H9 (cell line): Measurements from ENCODE around the gene FASLG. TPM values are rescaled to one million over a fixed set of nuclear protein-coding genes. Genes with fewer than 3 reads are reported as not detected.

Experiments used
- DNase-seq: peaks from one replicate; pipeline ENCODE4 v3.0.0-alpha.2; 2017
- H2AFZ ChIP-seq: one replicate; pipeline ENCODE4 v1.6.1; 2013; ENCODE audit warnings: mild to moderate bottlenecking, low read length, control low read depth, moderate library complexity
- H2AK5ac ChIP-seq: 2 replicates; pipeline ENCODE4 v1.6.1; 2013; ENCODE audit warnings: low read length, control low read depth, mixed read lengths; ENCODE audit not compliant: insufficient read length
- H2BK120ac ChIP-seq: one replicate; pipeline ENCODE4 v1.6.1; 2013; ENCODE audit warnings: low read depth, mild to moderate bottlenecking, low read length, control low read depth, inconsistent platforms; ENCODE audit not compliant: poor library complexity, severe bottlenecking
- H2BK12ac ChIP-seq: 2 replicates; pipeline ENCODE4 v1.6.1; 2013; ENCODE audit warnings: low read length, control low read depth, mixed read lengths, low read depth; ENCODE audit not compliant: insufficient read length
- H2BK15ac ChIP-seq: 2 replicates; pipeline ENCODE4 v1.6.1; 2013; ENCODE audit warnings: low read depth, low read length, control low read depth
- H2BK20ac ChIP-seq: one replicate; pipeline ENCODE4 v1.6.1; 2013; ENCODE audit warnings: low read depth, mild to moderate bottlenecking, low read length, control low read depth, inconsistent platforms; ENCODE audit not compliant: poor library complexity, severe bottlenecking
- H2BK5ac ChIP-seq: 2 replicates; pipeline ENCODE4 v1.6.1; 2013; ENCODE audit warnings: low read length, control low read depth, mixed read lengths; ENCODE audit not compliant: insufficient read length
- H3K14ac ChIP-seq: 2 replicates; pipeline ENCODE4 v1.6.1; 2013; ENCODE audit warnings: low read length, control low read depth; ENCODE audit not compliant: insufficient read depth
- H3K18ac ChIP-seq: 2 replicates; pipeline ENCODE4 v1.6.1; 2013; ENCODE audit warnings: low read depth, mild to moderate bottlenecking, mixed read lengths, low read length, control low read depth; ENCODE audit not compliant: insufficient read length
- H3K23ac ChIP-seq: 2 replicates; pipeline ENCODE4 v1.6.1; 2013; ENCODE audit warnings: low read length, control low read depth, mixed read lengths, low read depth; ENCODE audit not compliant: insufficient read length
- H3K23me2 ChIP-seq: 2 replicates; pipeline ENCODE4 v1.6.1; 2013; ENCODE audit warnings: low read depth, mild to moderate bottlenecking, mixed read lengths, low read length, control low read depth; ENCODE audit not compliant: insufficient read length, poor library complexity, severe bottlenecking
- H3K27ac ChIP-seq: 2 replicates; pipeline ENCODE4 v1.5.1; 2013; ENCODE audit warnings: low read length, control low read depth, mixed read lengths, low read depth; ENCODE audit not compliant: insufficient read length
- H3K27me3 ChIP-seq: 2 replicates; pipeline ENCODE4 v1.6.1; 2013; ENCODE audit warnings: low read length, control low read depth, inconsistent platforms; ENCODE audit not compliant: insufficient read depth
- H3K4ac ChIP-seq: 2 replicates; pipeline ENCODE4 v1.6.1; 2013; ENCODE audit warnings: low read depth, mild to moderate bottlenecking, control low read depth, inconsistent platforms, low read length, moderate library complexity
- H3K4me1 ChIP-seq: 2 replicates; pipeline ENCODE4 v1.6.1; 2013; ENCODE audit warnings: low read length, control low read depth, inconsistent platforms; ENCODE audit not compliant: insufficient read depth
- H3K4me2 ChIP-seq: 2 replicates; pipeline ENCODE4 v1.6.1; 2013; ENCODE audit warnings: low read length, control low read depth, mixed read lengths; ENCODE audit not compliant: insufficient read length, insufficient read depth
- H3K56ac ChIP-seq: 2 replicates; pipeline ENCODE4 v1.6.1; 2013; ENCODE audit warnings: low read depth, mild to moderate bottlenecking, mixed read lengths, low read length, control low read depth; ENCODE audit not compliant: insufficient read length
- H3K79me1 ChIP-seq: 2 replicates; pipeline ENCODE4 v1.6.1; 2013; ENCODE audit warnings: low read depth, mild to moderate bottlenecking, moderate library complexity, low read length, control low read depth, inconsistent platforms; ENCODE audit not compliant: insufficient read depth, poor library complexity, severe bottlenecking
- H3K79me2 ChIP-seq: 2 replicates; pipeline ENCODE4 v1.6.1; 2013; ENCODE audit warnings: low read length, control low read depth, inconsistent platforms; ENCODE audit not compliant: insufficient read depth
- H3K9ac ChIP-seq: 2 replicates; pipeline ENCODE4 v1.6.1; 2013; ENCODE audit warnings: low read length, control low read depth, mixed read lengths; ENCODE audit not compliant: insufficient read length; ENCODE audit errors: extremely low read depth
- H3K9me3 ChIP-seq: one replicate; pipeline ENCODE4 v1.6.1; 2013; ENCODE audit warnings: low read depth, low read length, inconsistent platforms; ENCODE audit not compliant: control insufficient read depth
- H3T11ph ChIP-seq: one replicate; pipeline ENCODE4 v1.6.1; 2013; ENCODE audit warnings: mild to moderate bottlenecking, low read length, control low read depth, inconsistent platforms
- H4K20me1 ChIP-seq: one replicate; pipeline ENCODE4 v1.6.1; 2013; ENCODE audit not compliant: control insufficient read depth, insufficient read length, insufficient read depth
- H4K5ac ChIP-seq: 2 replicates; pipeline ENCODE4 v1.6.1; 2013; ENCODE audit warnings: low read depth, mild to moderate bottlenecking, mixed read lengths, low read length, control low read depth; ENCODE audit not compliant: insufficient read length
- H4K8ac ChIP-seq: replicated peaks from 2 replicates; pipeline ENCODE4 v1.6.1; 2013; ENCODE audit warnings: low read length, control low read depth, mixed read lengths, low read depth; ENCODE audit not compliant: insufficient read length
- H4K91ac ChIP-seq: 2 replicates; pipeline ENCODE4 v1.6.1; 2013; ENCODE audit warnings: low read depth, mild to moderate bottlenecking, moderate library complexity, mixed read lengths, low read length, control low read depth; ENCODE audit not compliant: insufficient read length
- H3K27ac Mint-ChIP-seq, 3 experiments: 2 replicates in 2 of 3; 3 replicates in 1 of 3; pipeline ENCODE4 v1.8.0; 2020 to 2021; ENCODE audit warnings: mixed read lengths in 3 of 3, mild to moderate bottlenecking in 1 of 3, moderate library complexity in 1 of 3
- H3K27me3 Mint-ChIP-seq: 2 replicates; pipeline ENCODE4 v1.8.0; 2021; ENCODE audit warnings: low read depth, mild to moderate bottlenecking, moderate library complexity, mixed read lengths
- H3K36me3 Mint-ChIP-seq, 3 experiments: 2 replicates in 2 of 3; 3 replicates in 1 of 3; pipeline ENCODE4 v1.8.0; 2020 to 2021; ENCODE audit warnings: low read depth in 3 of 3, mixed read lengths in 3 of 3; ENCODE audit not compliant: insufficient read depth in 1 of 3
- H3K4me1 Mint-ChIP-seq, 2 experiments: 2 replicates each; pipeline ENCODE4 v1.8.0; 2020; ENCODE audit warnings: mixed read lengths in 2 of 2
- H3K4me3 Mint-ChIP-seq, 2 experiments: 2 replicates in 1 of 2; 3 replicates in 1 of 2; pipeline ENCODE4 v1.8.0; 2020 to 2021; ENCODE audit warnings: mild to moderate bottlenecking in 2 of 2, mixed read lengths in 2 of 2, moderate library complexity in 1 of 2
- H3K9me3 Mint-ChIP-seq, 2 experiments: 2 replicates in 1 of 2; 3 replicates in 1 of 2; pipeline ENCODE4 v1.8.0; 2020; ENCODE audit warnings: mild to moderate bottlenecking in 2 of 2, mixed read lengths in 2 of 2, moderate library complexity in 1 of 2
- CTCF ChIP-seq: fragments of 200-600 bp; sonication (generic); conservative IDR thresholded peaks from 3 replicates; pipeline ENCODE4 v1.8.0; 2021; ENCODE audit warnings: antibody characterized with exemption, mild to moderate bottlenecking
- whole genome bisulfite sequencing: extraction: QIAGEN DNeasy Blood & Tissue Kit; methylation state at CpG from one replicate; pipeline ENCODE4 v1.1.7; 2013; ENCODE audit warnings: missing lambda C conversion rate, low lambda C conversion rate, mixed read lengths; ENCODE audit not compliant: insufficient read length; ENCODE audit errors: extremely low coverage; 5-methylcytosine and 5-hydroxymethylcytosine counted together
- total RNA-seq: library from RNA; stranded (reverse); gene quantifications from 2 replicates; pipeline ENCODE4 v1.2.1, GENCODE V29; 2021

The FASLG gene
- total RNA-seq, 1 experiment from 2014 or later, result not detected

GRCh38 chr1:172670791-172671190 is 11.9 kb downstream of the FASLG start:
- no peak overlapping the region for H3T11ph ChIP-seq
- no peak overlapping the region for H3K4ac ChIP-seq
- no peaks in the 10 kb centered on the region for H3K79me1 ChIP-seq
- H4K20me1 ChIP-seq, result no peaks in the 10 kb centered on the region
- H4K91ac ChIP-seq, result no peak overlapping the region
- H3K4me1 Mint-ChIP-seq, result no peaks in the 10 kb centered on the region
- no peak overlapping the region for H3K27ac ChIP-seq
- no peak overlapping the region for H3K9ac ChIP-seq
- H2BK20ac ChIP-seq, result no peak overlapping the region
- no peaks in the 10 kb centered on the region for H3K27me3 Mint-ChIP-seq
- no peak overlapping the region for H2BK120ac ChIP-seq
- no peaks in the 10 kb centered on the region for H3K36me3 Mint-ChIP-seq
- H3K27me3 ChIP-seq, result no peaks in the 10 kb centered on the region
- H2BK12ac ChIP-seq, result no peak overlapping the region
- H2BK5ac ChIP-seq, result no peak overlapping the region
- peaks cover 0 to 2% of the 10 kb centered on the region in 2 experiments; a peak in 1 of 5 replicates for H3K9me3 Mint-ChIP-seq
- no peaks in the 10 kb centered on the region for H3K79me2 ChIP-seq
- no peak for TF ChIP-seq CTCF
- no peak overlapping the region for H4K8ac ChIP-seq
- H3K4me3 Mint-ChIP-seq, result no peak overlapping the region
- H3K56ac ChIP-seq, result no peak overlapping the region
- no peak overlapping the region for H3K14ac ChIP-seq
- no CpG with 5 or more reads among the region's 4 CpGs for WGBS
- no peak overlapping the region for H3K4me2 ChIP-seq
- no peak for DNase-seq
- H3K23ac ChIP-seq, result no peak overlapping the region
- H2AK5ac ChIP-seq, result no peak overlapping the region
- no peak overlapping the region for H3K27ac Mint-ChIP-seq
- no peak overlapping the region for H3K18ac ChIP-seq
- H4K5ac ChIP-seq, result no peak overlapping the region
- no peak overlapping the region for H2BK15ac ChIP-seq
- no peaks in the 10 kb centered on the region for H3K23me2 ChIP-seq
- H3K4me1 ChIP-seq, result no peaks in the 10 kb centered on the region
- H2AFZ ChIP-seq, result no peak overlapping the region
- no peaks in the 10 kb centered on the region for H3K9me3 ChIP-seq
